Activated CD4-positive, alpha-beta T cell treated with anti-CD3 and anti-CD28 coated beads, Interleukin-2, Interleukin-6, amounts not matched to agents 100 ng/mL and 50 ng/mL, durations not matched to agents 16 hours and 8 hours (primary cell): ENCODE measurements around the gene TMA7.
A peak's percentile ranks its signal among the peaks of the same experiment; 100 is the strongest.

ENCODE experiments used
- DNase-seq: peaks from one replicate; pipeline ENCODE4 v3.0.0-alpha.2; 2020

Gene TMA7

GRCh38 chr3:48423883-48424695, 16.0 kb upstream of the TMA7 start:
- no peak for DNase-seq

- DNase-seq, result no peak
Observed at GRCh38 chr3:48425281-48425812, 14.7 kb upstream of the TMA7 start.

- no peak for DNase-seq
Observed at GRCh38 chr3:48426401-48426909, 13.6 kb upstream of the TMA7 start.

GRCh38 chr3:48426944-48427629, 13.0 kb upstream of the TMA7 start:
- DNase-seq, result no peak

- DNase-seq, result no peak
Observed at GRCh38 chr3:48427630-48427962, 12.5 kb upstream of the TMA7 start.

- DNase-seq, result no peak
Observed at GRCh38 chr3:48428088-48428571, 11.9 kb upstream of the TMA7 start.

- DNase-seq, result no peak
Observed at GRCh38 chr3:48428572-48429316, 11.3 kb upstream of the TMA7 start.

GRCh38 chr3:48429317-48429959, 10.6 kb upstream of the TMA7 start:
- peak; percentile 42 for DNase-seq

GRCh38 chr3:48429960-48430707, 9.9 kb upstream of the TMA7 start, which contains the start of gene PLXNB1:
Gene PLXNB1, minus strand, starts transcription at chr3:48430086. Its CDS starts 5,475 bp downstream, at chr3:48424611.
- DNase-seq, result no peak

GRCh38 chr3:48430708-48431101, 9.4 kb upstream of the TMA7 start:
- DNase-seq, result no peak

- no peak for DNase-seq
Observed at GRCh38 chr3:48431224-48432029, 8.6 kb upstream of the TMA7 start.

GRCh38 chr3:48432411-48433371, 7.4 kb upstream of the TMA7 start:
- DNase-seq, result no peak

GRCh38 chr3:48433472-48434118, 6.5 kb upstream of the TMA7 start:
- no peak for DNase-seq

GRCh38 chr3:48434591-48435222, 5.3 kb upstream of the TMA7 start:
- DNase-seq, result no peak

- DNase-seq, result no peak
Observed at GRCh38 chr3:48435223-48435595, 4.8 kb upstream of the TMA7 start.

GRCh38 chr3:48435774-48436476, 4.1 kb upstream of the TMA7 start:
- DNase-seq, result peak; percentile 89

- DNase-seq, result no peak
Observed at GRCh38 chr3:48436477-48436787, 3.6 kb upstream of the TMA7 start.

- no peak for DNase-seq
Observed at GRCh38 chr3:48436855-48437254, 3.2 kb upstream of the TMA7 start.
